Measurements from ENCODE around the gene OR10AG1. TPM values are rescaled to one million over a fixed set of nuclear protein-coding genes. Genes with fewer than 3 reads are reported as not detected.

OR10AG1 gene
- total and polyA plus RNA-seq, 2 donors (not counting 1 experiment from before 2014, with no cell fraction given), result not detected

DNA sequence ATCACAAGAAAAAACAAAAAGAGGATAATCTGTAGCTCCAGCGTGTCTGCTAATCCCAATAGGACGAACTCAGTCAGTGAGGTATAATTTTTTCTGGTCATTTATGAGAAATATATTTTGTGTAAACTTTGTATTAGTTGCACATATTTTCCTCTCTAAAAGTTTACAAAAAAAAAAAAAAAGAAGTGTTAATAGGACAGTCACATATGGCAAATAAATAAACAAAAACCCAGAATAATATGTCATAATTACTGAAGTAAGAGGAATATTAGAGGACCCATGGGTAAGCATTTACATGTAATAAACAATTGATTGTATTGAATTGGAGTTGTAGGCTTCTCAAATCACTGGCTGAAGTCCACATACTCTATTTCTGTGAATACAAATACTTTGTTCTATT lies 24.8 kb upstream of the OR10AG1 start, which contains the start of gene OR5F1:
Gene OR5F1 (minus strand): TSS at position 101 of the 400 bp plus-strand sequence. CDS start 0 bp downstream, at position 101.
- Histone ChIP-seq H3K4me3 (replicated peaks in 1 of 4; ENCODE audit: control extremely low read depth in 1 of 4, insufficient read depth in 1 of 4, low read depth in 3 of 4, low read length in 4 of 4) (no peak within 1 kb of the TSS), H3K27ac (ENCODE audit: insufficient read depth, low read length) (no peak within 1 kb of the TSS), H3K27me3 (ENCODE audit: control insufficient read depth, insufficient read depth, low read length) (no peaks in the 10 kb centered on the region), H4K20me1 (ENCODE audit: control insufficient read depth, extremely low read depth, insufficient read depth, low read length) (no peaks in the 10 kb centered on the region), H2AFZ (ENCODE audit: low read length) (no peak within 1 kb of the TSS), H3K9ac (ENCODE audit: insufficient read depth, low read length) (no peak within 1 kb of the TSS), H3K36me3 (ENCODE audit: control insufficient read depth, insufficient read depth, low read length) (no peaks in the 10 kb centered on the region), H3K4me1 (ENCODE audit: control insufficient read depth, extremely low read depth, insufficient read depth, low read length) (no peaks in the 10 kb centered on the region), H3K4me2 (ENCODE audit: extremely low read depth, insufficient read depth, low read length) (no peak within 1 kb of the TSS), H3K79me2 (ENCODE audit: control insufficient read depth, insufficient read depth, low read length) (no peaks in the 10 kb centered on the region), H3K9me3 (ENCODE audit: control insufficient read depth, insufficient read depth, low read depth, low read length) (no peaks in the 10 kb centered on the region)
- TF ChIP-seq, protein P1, sequence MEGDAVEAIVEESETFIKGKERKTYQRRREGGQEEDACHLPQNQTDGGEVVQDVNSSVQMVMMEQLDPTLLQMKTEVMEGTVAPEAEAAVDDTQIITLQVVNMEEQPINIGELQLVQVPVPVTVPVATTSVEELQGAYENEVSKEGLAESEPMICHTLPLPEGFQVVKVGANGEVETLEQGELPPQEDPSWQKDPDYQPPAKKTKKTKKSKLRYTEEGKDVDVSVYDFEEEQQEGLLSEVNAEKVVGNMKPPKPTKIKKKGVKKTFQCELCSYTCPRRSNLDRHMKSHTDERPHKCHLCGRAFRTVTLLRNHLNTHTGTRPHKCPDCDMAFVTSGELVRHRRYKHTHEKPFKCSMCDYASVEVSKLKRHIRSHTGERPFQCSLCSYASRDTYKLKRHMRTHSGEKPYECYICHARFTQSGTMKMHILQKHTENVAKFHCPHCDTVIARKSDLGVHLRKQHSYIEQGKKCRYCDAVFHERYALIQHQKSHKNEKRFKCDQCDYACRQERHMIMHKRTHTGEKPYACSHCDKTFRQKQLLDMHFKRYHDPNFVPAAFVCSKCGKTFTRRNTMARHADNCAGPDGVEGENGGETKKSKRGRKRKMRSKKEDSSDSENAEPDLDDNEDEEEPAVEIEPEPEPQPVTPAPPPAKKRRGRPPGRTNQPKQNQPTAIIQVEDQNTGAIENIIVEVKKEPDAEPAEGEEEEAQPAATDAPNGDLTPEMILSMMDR (conservative IDR thresholded peaks at IDR 0.05 in 1 of 2, IDR thresholded peaks at IDR 0.05 in 1 of 2; ENCODE audit: low read depth in 1 of 2, low read length in 2 of 2), result no peak
- no peak for TF ChIP-seq EZH2 (IDR thresholded peaks at IDR 0.05; ENCODE audit: low read length, missing control alignments)
- no peak for DNase-seq (ENCODE audit: low read depth in 2 of 2)

DNA sequence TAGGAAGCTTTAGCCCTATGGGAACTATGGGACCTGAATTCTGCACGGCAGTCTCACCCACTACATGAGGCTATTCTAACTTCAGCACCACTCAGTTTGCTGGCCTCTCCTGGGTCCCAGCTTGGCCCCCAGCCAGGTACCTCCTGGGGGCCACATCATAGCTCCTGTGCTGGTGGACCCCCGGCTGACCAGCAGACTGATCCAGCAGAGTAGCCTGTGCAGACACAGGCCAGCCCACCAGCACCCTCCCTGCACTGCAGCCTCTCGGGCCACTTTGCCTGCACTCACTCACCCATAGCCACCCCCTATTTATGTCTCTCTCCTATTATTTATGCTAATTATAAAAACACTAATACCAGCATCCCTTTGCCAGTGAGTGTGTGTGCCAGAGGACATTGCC lies 1.2 kb upstream of the OR10AG1 start:
- DNase-seq (ENCODE audit: low read depth in 2 of 2), result no peak
- Histone ChIP-seq H3K27ac (ENCODE audit: insufficient read depth, low read length) (no peak overlapping the region), H3K27me3 (ENCODE audit: control insufficient read depth, insufficient read depth, low read length) (no peaks in the 10 kb centered on the region), H3K9me3 (ENCODE audit: control insufficient read depth, insufficient read depth, low read depth, low read length) (no peaks in the 10 kb centered on the region), H3K9ac (ENCODE audit: insufficient read depth, low read length) (no peak overlapping the region), H4K20me1 (ENCODE audit: control insufficient read depth, extremely low read depth, insufficient read depth, low read length) (no peaks in the 10 kb centered on the region), H3K4me3 (replicated peaks in 1 of 4; ENCODE audit: control extremely low read depth in 1 of 4, insufficient read depth in 1 of 4, low read depth in 3 of 4, low read length in 4 of 4) (no peak overlapping the region), H2AFZ (ENCODE audit: low read length) (no peak overlapping the region), H3K36me3 (ENCODE audit: control insufficient read depth, insufficient read depth, low read length) (no peaks in the 10 kb centered on the region), H3K4me2 (ENCODE audit: extremely low read depth, insufficient read depth, low read length) (no peak overlapping the region), H3K4me1 (ENCODE audit: control insufficient read depth, extremely low read depth, insufficient read depth, low read length) (no peaks in the 10 kb centered on the region), H3K79me2 (ENCODE audit: control insufficient read depth, insufficient read depth, low read length) (no peaks in the 10 kb centered on the region)
- TF ChIP-seq, protein P1 (conservative IDR thresholded peaks at IDR 0.05 in 1 of 2, IDR thresholded peaks at IDR 0.05 in 1 of 2; ENCODE audit: low read depth in 1 of 2, low read length in 2 of 2), result no peak
- no peak for TF ChIP-seq EZH2 (IDR thresholded peaks at IDR 0.05; ENCODE audit: low read length, missing control alignments)

DNA sequence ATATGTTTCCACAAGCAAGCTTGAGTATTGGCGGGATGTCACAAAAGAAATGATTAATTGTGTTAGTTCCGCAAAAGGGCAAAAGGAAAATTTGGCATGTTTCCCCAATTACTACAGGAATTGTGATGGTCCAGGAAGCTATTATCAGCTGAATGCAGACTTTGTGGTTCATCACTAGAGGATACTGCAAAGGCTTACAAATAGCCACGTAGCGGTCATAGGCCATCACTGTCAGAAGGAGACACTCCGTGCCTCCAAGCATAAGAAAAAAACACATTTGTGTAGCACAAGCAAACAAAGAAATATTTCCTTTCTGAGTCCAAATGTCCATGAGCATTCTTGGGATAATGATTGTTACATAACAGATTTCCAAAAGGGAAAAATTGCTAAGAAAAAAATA lies 1.8 kb downstream of the OR10AG1 start:
- no peaks in the 10 kb centered on the region for H3K9me3 ChIP-seq (ENCODE audit: control insufficient read depth, insufficient read depth, low read depth, low read length)
- H3K27ac ChIP-seq (ENCODE audit: insufficient read depth, low read length), result no peak overlapping the region
- H3K4me2 ChIP-seq (ENCODE audit: extremely low read depth, insufficient read depth, low read length), result no peak overlapping the region
- TF ChIP-seq, protein P1 (conservative IDR thresholded peaks at IDR 0.05 in 1 of 2, IDR thresholded peaks at IDR 0.05 in 1 of 2; ENCODE audit: low read depth in 1 of 2, low read length in 2 of 2), result no peak
- no peak for TF ChIP-seq EZH2 (IDR thresholded peaks at IDR 0.05; ENCODE audit: low read length, missing control alignments)
- no peaks in the 10 kb centered on the region for H3K4me1 ChIP-seq (ENCODE audit: control insufficient read depth, extremely low read depth, insufficient read depth, low read length)
- H3K4me3 ChIP-seq (replicated peaks in 1 of 4; ENCODE audit: control extremely low read depth in 1 of 4, insufficient read depth in 1 of 4, low read depth in 3 of 4, low read length in 4 of 4), result no peak overlapping the region
- no peaks in the 10 kb centered on the region for H3K79me2 ChIP-seq (ENCODE audit: control insufficient read depth, insufficient read depth, low read length)
- H4K20me1 ChIP-seq (ENCODE audit: control insufficient read depth, extremely low read depth, insufficient read depth, low read length), result no peaks in the 10 kb centered on the region
- no peaks in the 10 kb centered on the region for H3K36me3 ChIP-seq (ENCODE audit: control insufficient read depth, insufficient read depth, low read length)
- H3K9ac ChIP-seq (ENCODE audit: insufficient read depth, low read length), result no peak overlapping the region
- DNase-seq (ENCODE audit: low read depth in 2 of 2), result no peak
- H2AFZ ChIP-seq (ENCODE audit: low read length), result no peak overlapping the region
- H3K27me3 ChIP-seq (ENCODE audit: control insufficient read depth, insufficient read depth, low read length), result no peaks in the 10 kb centered on the region

Data from fibroblast of lung (primary cell).